Ishikawa (cell line): ENCODE measurements around the gene HSD17B12.
A peak's percentile ranks its signal among the peaks of the same experiment; 100 is the strongest.

Source experiments
- CEBPB ChIP-seq: IDR thresholded peaks from 2 replicates; pipeline ENCODE4 v1.6.1; 2012
- CREB1 ChIP-seq: IDR thresholded peaks from 2 replicates; pipeline ENCODE4 v1.6.1; 2012; ENCODE audit warnings: low read depth
- EGR1 ChIP-seq: IDR thresholded peaks from 2 replicates; pipeline ENCODE4 v1.6.1; 2012
- EP300 ChIP-seq: IDR thresholded peaks from 2 replicates; pipeline ENCODE4 v1.6.1; 2012; ENCODE audit warnings: borderline replicate concordance
- FOXM1 ChIP-seq: IDR thresholded peaks from 2 replicates; pipeline ENCODE4 v1.6.1; 2012; ENCODE audit warnings: low read depth, borderline replicate concordance
- MAX ChIP-seq: IDR thresholded peaks from 2 replicates; pipeline ENCODE4 v1.6.1; 2012
- NFIC ChIP-seq: IDR thresholded peaks from 2 replicates; pipeline ENCODE4 v1.6.1; 2012
- RAD21 ChIP-seq: IDR thresholded peaks from 2 replicates; pipeline ENCODE4 v1.6.1; 2012; ENCODE audit warnings: low read depth
- REST ChIP-seq: IDR thresholded peaks from 2 replicates; pipeline ENCODE4 v1.6.1; 2012; ENCODE audit warnings: low read depth, mild to moderate bottlenecking
- TAF1 ChIP-seq: IDR thresholded peaks from 2 replicates; pipeline ENCODE4 v1.6.1; 2012; ENCODE audit warnings: low read depth, mild to moderate bottlenecking
- TCF12 ChIP-seq: IDR thresholded peaks from 2 replicates; pipeline ENCODE4 v1.6.1; 2012; ENCODE audit warnings: low read depth
- TEAD4 ChIP-seq: IDR thresholded peaks from 2 replicates; pipeline ENCODE4 v1.6.1; 2012
- USF1 ChIP-seq: IDR thresholded peaks from 2 replicates; pipeline ENCODE4 v1.6.1; 2012
- YY1 ChIP-seq: IDR thresholded peaks from 2 replicates; pipeline ENCODE4 v1.6.1; 2012; ENCODE audit warnings: low read depth
- ZBTB7A ChIP-seq: IDR thresholded peaks from 2 replicates; pipeline ENCODE4 v1.6.1; 2012; ENCODE audit warnings: low read depth

The HSD17B12 gene

GRCh38 chr11:43737201-43737590, 56.7 kb downstream of the HSD17B12 start:
- TF ChIP-seq USF1 (no peak), EGR1 (no peak), CEBPB (no peak), ZBTB7A (no peak), MAX (no peak), TAF1 (no peak), FOXM1 (no peak), TCF12 (no peak), REST (no peak), NFIC (no peak), TEAD4 (no peak), RAD21 (no peak), EP300 (no peak), YY1 (no peak), CREB1 (no peak)

- TF ChIP-seq MAX (no peak), CEBPB (0 out of 2 replicates have a peak, but pooled peaks have one; percentile 26)
Measured at GRCh38 chr11:43738600-43739409, 58.3 kb downstream of the HSD17B12 start.

- TF ChIP-seq REST, result no peak
- no peak for TF ChIP-seq TCF12
- no peak for TF ChIP-seq EP300
- TF ChIP-seq TAF1, result no peak
- TF ChIP-seq YY1, result no peak
- TF ChIP-seq RAD21, result no peak
Measured at GRCh38 chr11:43746670-43747069, 66.1 kb downstream of the HSD17B12 start.

GRCh38 chr11:43747130-43747802, 66.7 kb downstream of the HSD17B12 start:
- TF ChIP-seq CREB1 (no peak), RAD21 (no peak), TCF12 (no peak), USF1 (no peak), REST (no peak), FOXM1 (no peak), EGR1 (no peak), NFIC (no peak), TEAD4 (no peak), TAF1 (no peak), YY1 (no peak), CEBPB (no peak), MAX (no peak), ZBTB7A (no peak), EP300 (no peak)
